ENCODE results near the gene CASP5.
A peak's percentile ranks its signal among the peaks of the same experiment; 100 is the strongest.

The CASP5 gene

GRCh38 chr11:104968355-104968855 lies 54.6 kb downstream of the CASP5 start, which contains the start of gene CASP4:
CASP4 (minus strand) TSS chr11:104968574; CDS start chr11:104968525, 49 bp downstream.
- Histone ChIP-seq H3K4me1 (ENCODE audit: low read length) (peaks cover 11% of the 10 kb centered on the region; the same call in 1 of the 2 replicates), H3K4me3 (ENCODE audit: low read length) (peak within 1 kb of the TSS; percentile 75), H3K79me2 (ENCODE audit: low read length) (no peaks in the 10 kb centered on the region), H3K4me2 (ENCODE audit: low read length) (peak within 1 kb of the TSS; percentile 66), H3K27me3 (ENCODE audit: low read depth, low read length) (no peaks in the 10 kb centered on the region), H2AFZ (ENCODE audit: low read depth, low read length) (peak within 1 kb of the TSS; percentile 86), H4K20me1 (ENCODE audit: insufficient read depth, low read length) (no peaks in the 10 kb centered on the region), H3K9me3 (ENCODE audit: insufficient read depth, low read length) (no peaks in the 10 kb centered on the region), H3K36me3 (replicated peaks; ENCODE audit: low read depth, low read length) (no peaks in the 10 kb centered on the region), H3K9ac (ENCODE audit: low read length) (peak within 1 kb of the TSS; percentile 26), H3K27ac (ENCODE audit: low read length) (no peak within 1 kb of the TSS)
- TF ChIP-seq EZH2phosphoT487 (IDR thresholded peaks at IDR 0.05; ENCODE audit: low read depth) (no peak), CTCF (IDR thresholded peaks at IDR 0.05; ENCODE audit: low read depth, low read length) (no peak)

GRCh38 chr11:104967534-104968354 lies 55.2 kb downstream of the CASP5 start:
- Histone ChIP-seq H3K9me3 (ENCODE audit: insufficient read depth, low read length) (no peaks in the 10 kb centered on the region), H3K27ac (ENCODE audit: low read length) (no peak overlapping the region), H3K4me2 (ENCODE audit: low read length) (peak overlapping the region; percentile 66), H3K27me3 (ENCODE audit: low read depth, low read length) (no peaks in the 10 kb centered on the region), H2AFZ (ENCODE audit: low read depth, low read length) (peak overlapping the region; percentile 86), H3K4me1 (ENCODE audit: low read length) (peaks cover 11% of the 10 kb centered on the region; the same call in 1 of the 2 replicates), H3K79me2 (ENCODE audit: low read length) (no peaks in the 10 kb centered on the region), H3K36me3 (replicated peaks; ENCODE audit: low read depth, low read length) (no peaks in the 10 kb centered on the region), H3K9ac (ENCODE audit: low read length) (peak overlapping the region; percentile 26), H4K20me1 (ENCODE audit: insufficient read depth, low read length) (no peaks in the 10 kb centered on the region), H3K4me3 (ENCODE audit: low read length) (peak overlapping the region; percentile 75)
- TF ChIP-seq EZH2phosphoT487 (IDR thresholded peaks at IDR 0.05; ENCODE audit: low read depth) (no peak), CTCF (IDR thresholded peaks at IDR 0.05; ENCODE audit: low read depth, low read length) (no peak)

GRCh38 chr11:104965735-104966134 lies 57.2 kb downstream of the CASP5 start:
- Histone ChIP-seq H4K20me1 (ENCODE audit: insufficient read depth, low read length) (no peaks in the 10 kb centered on the region), H3K27ac (ENCODE audit: low read length) (no peak overlapping the region), H3K4me2 (ENCODE audit: low read length) (no peak overlapping the region), H3K9me3 (ENCODE audit: insufficient read depth, low read length) (no peaks in the 10 kb centered on the region), H3K36me3 (replicated peaks; ENCODE audit: low read depth, low read length) (no peaks in the 10 kb centered on the region), H3K9ac (ENCODE audit: low read length) (no peak overlapping the region), H3K4me3 (ENCODE audit: low read length) (no peak overlapping the region), H3K4me1 (ENCODE audit: low read length) (peaks cover 11% of the 10 kb centered on the region; the same call in 1 of the 2 replicates), H2AFZ (ENCODE audit: low read depth, low read length) (no peak overlapping the region), H3K27me3 (ENCODE audit: low read depth, low read length) (no peaks in the 10 kb centered on the region), H3K79me2 (ENCODE audit: low read length) (no peaks in the 10 kb centered on the region)
- TF ChIP-seq EZH2phosphoT487 (IDR thresholded peaks at IDR 0.05; ENCODE audit: low read depth) (no peak), CTCF (IDR thresholded peaks at IDR 0.05; ENCODE audit: low read depth, low read length) (no peak)

DNA sequence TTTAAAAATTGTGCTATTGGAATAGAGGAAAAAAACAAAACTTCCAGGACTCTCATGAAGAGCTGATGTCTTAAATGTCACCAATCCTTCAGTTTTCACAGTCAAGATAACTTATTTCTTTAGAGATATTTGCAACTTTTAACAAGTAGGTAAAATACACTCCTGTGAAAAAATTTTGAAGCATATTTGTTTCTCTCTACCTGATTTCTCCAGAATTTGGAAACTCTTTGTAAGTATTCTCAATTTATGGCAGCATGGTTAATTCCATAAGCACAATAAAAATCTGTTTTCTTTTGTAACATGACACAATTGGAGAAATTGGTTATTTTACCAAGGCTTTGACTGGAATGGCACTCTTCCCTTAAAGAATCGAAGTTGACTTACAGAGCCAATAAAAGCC lies 58.7 kb downstream of the CASP5 start:
- Histone ChIP-seq H3K36me3 (replicated peaks; ENCODE audit: low read depth, low read length) (no peaks in the 10 kb centered on the region), H3K79me2 (ENCODE audit: low read length) (no peaks in the 10 kb centered on the region), H2AFZ (ENCODE audit: low read depth, low read length) (no peak overlapping the region), H3K9me3 (ENCODE audit: insufficient read depth, low read length) (no peaks in the 10 kb centered on the region), H3K4me1 (ENCODE audit: low read length) (peaks cover 11% of the 10 kb centered on the region; the same call in 1 of the 2 replicates), H3K4me2 (ENCODE audit: low read length) (no peak overlapping the region), H3K4me3 (ENCODE audit: low read length) (no peak overlapping the region), H3K27me3 (ENCODE audit: low read depth, low read length) (no peaks in the 10 kb centered on the region), H3K27ac (ENCODE audit: low read length) (no peak overlapping the region), H4K20me1 (ENCODE audit: insufficient read depth, low read length) (no peaks in the 10 kb centered on the region), H3K9ac (ENCODE audit: low read length) (no peak overlapping the region)
- TF ChIP-seq EZH2phosphoT487 (IDR thresholded peaks at IDR 0.05; ENCODE audit: low read depth): no peak
- no peak for TF ChIP-seq CTCF (IDR thresholded peaks at IDR 0.05; ENCODE audit: low read depth, low read length)
